ENCODE results near the gene KHNYN. TPM values are rescaled to one million over a fixed set of nuclear protein-coding genes. Genes with fewer than 3 reads are reported as not detected.

Gene KHNYN
- total RNA-seq, 8 experiments from 2014 or later, result 8.5 to 59.9 (median 17.4) TPM

- 82 to 100% (median 83%) methylated on average over 2 to 6 of the region's 18 CpGs; no CpG with 5 or more reads in 7 of the 10 experiments for WGBS, 10 experiments
- Histone ChIP-seq H3K27ac (no peak overlapping the region), H3K4me3 (no peak overlapping the region), H3K4me1 (replicated peaks in 1 of 2) (no peaks in the 10 kb centered on the region)
- in situ Hi-C loops (cut with MboI; ENCODE audit: low pct_unique_long_range_greater_than_20kb in 2 of 9, low sequenced_read_pairs in 9 of 9, unreplicated experiment in 9 of 9), result no loop called here
- ATAC-seq (replicated peaks in 6 of 8), result no peak
Measured at GRCh38 chr14:24407608-24408325, 22.0 kb upstream of the KHNYN start.

- no peaks in the 10 kb centered on the region for H3K4me1 ChIP-seq (replicated peaks in 1 of 2)
- WGBS, 10 experiments, result 60 to 100% (median 67%) methylated on average over 1 of the region's 3 CpGs; no CpG with 5 or more reads in 7 of the 10 experiments
- in situ Hi-C loops (cut with MboI; ENCODE audit: low pct_unique_long_range_greater_than_20kb in 2 of 9, low sequenced_read_pairs in 9 of 9, unreplicated experiment in 9 of 9), result no loop called here
- H3K4me3 ChIP-seq, result no peak overlapping the region
- H3K27ac ChIP-seq, result no peak overlapping the region
- no peak for ATAC-seq (replicated peaks in 6 of 8)
Measured at GRCh38 chr14:24408764-24409163, 21.0 kb upstream of the KHNYN start.

- no peak for ATAC-seq (replicated peaks in 6 of 8)
- Histone ChIP-seq H3K27ac (no peak overlapping the region), H3K4me3 (no peak overlapping the region), H3K4me1 (replicated peaks in 1 of 2) (no peaks in the 10 kb centered on the region)
- 40 to 100% (median 76%) methylated on average over 1 to 5 of the region's 6 CpGs; no CpG with 5 or more reads in 2 of the 10 experiments for WGBS, 10 experiments
- in situ Hi-C loops (cut with MboI; ENCODE audit: low pct_unique_long_range_greater_than_20kb in 2 of 9, low sequenced_read_pairs in 9 of 9, unreplicated experiment in 9 of 9), result no loop called here
Measured at GRCh38 chr14:24409192-24409591, 20.6 kb upstream of the KHNYN start.

- ATAC-seq (replicated peaks in 6 of 8), result no peak
- in situ Hi-C loops (cut with MboI; ENCODE audit: low pct_unique_long_range_greater_than_20kb in 2 of 9, low sequenced_read_pairs in 9 of 9, unreplicated experiment in 9 of 9), result no loop called here
- no peak overlapping the region for H3K27ac ChIP-seq
- H3K4me1 ChIP-seq (replicated peaks in 1 of 2), result no peaks in the 10 kb centered on the region
- H3K4me3 ChIP-seq, result no peak overlapping the region
- WGBS, 10 experiments, result no CpG with 5 or more reads among the region's 10 CpGs
Measured at GRCh38 chr14:24409956-24410355, 19.8 kb upstream of the KHNYN start.

GRCh38 chr14:24411443-24412389, 18.0 kb upstream of the KHNYN start:
- H3K4me3 ChIP-seq, result no peak overlapping the region
- H3K4me1 ChIP-seq (replicated peaks in 1 of 2), result no peaks in the 10 kb centered on the region
- no peak overlapping the region for H3K27ac ChIP-seq
- 0 to 100% (median 74%) methylated on average over 1 to 8 of the region's 16 CpGs; no CpG with 5 or more reads in 4 of the 10 experiments for WGBS, 10 experiments
- peak in 3 of 8 experiments; percentile 11 to 82 (median 36) for ATAC-seq (replicated peaks in 6 of 8)
- in situ Hi-C loops (cut with MboI; ENCODE audit: low pct_unique_long_range_greater_than_20kb in 2 of 9, low sequenced_read_pairs in 9 of 9, unreplicated experiment in 9 of 9), result no loop called here

- Histone ChIP-seq H3K4me1 (replicated peaks in 1 of 2) (no peaks in the 10 kb centered on the region), H3K4me3 (no peak overlapping the region), H3K27ac (no peak overlapping the region)
- whole genome bisulfite sequencing, 10 experiments, result 100% methylated on average over 1 of the region's 1 CpG; no CpG with 5 or more reads in 9 of the 10 experiments
- no peak for ATAC-seq (replicated peaks in 6 of 8)
- in situ Hi-C loops (cut with MboI; ENCODE audit: low pct_unique_long_range_greater_than_20kb in 2 of 9, low sequenced_read_pairs in 9 of 9, unreplicated experiment in 9 of 9), result no loop called here
Measured at GRCh38 chr14:24414077-24414476, 15.7 kb upstream of the KHNYN start.

- no peak overlapping the region for H3K4me3 ChIP-seq
- no peaks in the 10 kb centered on the region for H3K4me1 ChIP-seq (replicated peaks in 1 of 2)
- WGBS, 10 experiments, result 65 to 92% (median 90%) methylated on average over 2 to 8 of the region's 15 CpGs; no CpG with 5 or more reads in 6 of the 10 experiments
- no peak overlapping the region for H3K27ac ChIP-seq
- in situ Hi-C loops (cut with MboI; ENCODE audit: low pct_unique_long_range_greater_than_20kb in 2 of 9, low sequenced_read_pairs in 9 of 9, unreplicated experiment in 9 of 9), result no loop called here
- ATAC-seq (replicated peaks in 6 of 8), result no peak
Measured at GRCh38 chr14:24414732-24415420, 14.9 kb upstream of the KHNYN start.

- WGBS, 10 experiments, result 40 to 100% (median 91%) methylated on average over 1 to 15 of the region's 25 CpGs; no CpG with 5 or more reads in 4 of the 10 experiments
- ATAC-seq (replicated peaks in 6 of 8), result no peak
- Histone ChIP-seq H3K27ac (no peak overlapping the region), H3K4me1 (replicated peaks in 1 of 2) (no peaks in the 10 kb centered on the region), H3K4me3 (no peak overlapping the region)
- in situ Hi-C loops (cut with MboI; ENCODE audit: low pct_unique_long_range_greater_than_20kb in 2 of 9, low sequenced_read_pairs in 9 of 9, unreplicated experiment in 9 of 9), result no loop called here
Measured at GRCh38 chr14:24415421-24416253, 14.1 kb upstream of the KHNYN start.

- WGBS, 10 experiments, result 60 to 93% (median 90%) methylated on average over 1 to 6 of the region's 19 CpGs; no CpG with 5 or more reads in 4 of the 10 experiments
- in situ Hi-C loops (cut with MboI; ENCODE audit: low pct_unique_long_range_greater_than_20kb in 2 of 9, low sequenced_read_pairs in 9 of 9, unreplicated experiment in 9 of 9), result no loop called here
- H3K4me1 ChIP-seq (replicated peaks in 1 of 2), result no peaks in the 10 kb centered on the region
- no peak overlapping the region for H3K4me3 ChIP-seq
- ATAC-seq (replicated peaks in 6 of 8), result no peak
- H3K27ac ChIP-seq, result no peak overlapping the region
Measured at GRCh38 chr14:24416254-24416931, 13.4 kb upstream of the KHNYN start.

GRCh38 chr14:24416932-24417619, 12.7 kb upstream of the KHNYN start:
- H3K4me1 ChIP-seq (replicated peaks in 1 of 2), result no peaks in the 10 kb centered on the region
- in situ Hi-C loops (cut with MboI; ENCODE audit: low pct_unique_long_range_greater_than_20kb in 2 of 9, low sequenced_read_pairs in 9 of 9, unreplicated experiment in 9 of 9), result no loop called here
- 40 to 96% (median 90%) methylated on average over 1 to 8 of the region's 16 CpGs; no CpG with 5 or more reads in 3 of the 10 experiments for WGBS, 10 experiments
- peak in 1 of 8 experiments; percentile 7 for ATAC-seq (replicated peaks in 6 of 8)
- H3K27ac ChIP-seq, result no peak overlapping the region
- H3K4me3 ChIP-seq, result no peak overlapping the region

GRCh38 chr14:24417832-24418491, 11.8 kb upstream of the KHNYN start:
- WGBS, 10 experiments, result 0 to 100% (median 53%) methylated on average over 1 to 3 of the region's 6 CpGs; no CpG with 5 or more reads in 3 of the 10 experiments
- ATAC-seq (replicated peaks in 6 of 8), result peak in 2 of 8 experiments; percentile 43 to 60
- H3K4me1 ChIP-seq (replicated peaks in 1 of 2), result no peaks in the 10 kb centered on the region
- in situ Hi-C loops (cut with MboI; ENCODE audit: low pct_unique_long_range_greater_than_20kb in 2 of 9, low sequenced_read_pairs in 9 of 9, unreplicated experiment in 9 of 9), result no loop called here
- no peak overlapping the region for H3K4me3 ChIP-seq
- H3K27ac ChIP-seq, result no peak overlapping the region

All from motor neuron (in vitro differentiated cells).